CD4-positive, alpha-beta T cell (primary cell): ENCODE measurements around the gene SLPI. TPM values are rescaled to one million over a fixed set of nuclear protein-coding genes. Genes with fewer than 3 reads are reported as not detected.

Source experiments
- ATAC-seq: fragments of 200-7000 bp; cut with Tn5 transposase; one replicate; pipeline ENCODE4 v1.10.0; 2022; ENCODE audit warnings: mild to moderate bottlenecking; ENCODE audit not compliant: poor library complexity
- CTCF ChIA-PET: fragments of 350-600 bp; sonication (Branson Sonifier 250); formaldehyde crosslinking; loops from one replicate; lab custom pipeline; 2021; ENCODE audit warnings: antibody characterized with exemption, inconsistent platforms; lab: Charles Lee
- POLR2A ChIA-PET: fragments of 350-600 bp; sonication (Branson Sonifier 250); formaldehyde crosslinking; loops from one replicate; lab custom pipeline; 2021; ENCODE audit warnings: antibody characterized with exemption, inconsistent platforms; lab: Charles Lee
- DNase-seq, 14 experiments: peaks; one replicate each; pipeline ENCODE4 v3.0.0-alpha.2; 2013 to 2020; ENCODE audit warnings: mixed read lengths in 2 of 14
- H3K27ac ChIP-seq, 2 donors: one replicate each; pipeline versions ENCODE4 v1.5.1 to v1.7.0; 2013; ENCODE audit warnings: low read length in 2 of 2, low read depth in 1 of 2, mild to moderate bottlenecking in 1 of 2
- H3K27me3 ChIP-seq, 2 experiments: 1 replicate in 1 of 2; 2 replicates in 1 of 2; pipeline versions ENCODE4 v1.6.1 to v1.7.0; 2013; ENCODE audit warnings: low read length in 2 of 2, control low read depth in 1 of 2, mild to moderate bottlenecking in 1 of 2, moderate library complexity in 1 of 2; ENCODE audit not compliant: insufficient read depth in 2 of 2, control insufficient read depth in 1 of 2
- H3K36me3 ChIP-seq: one replicate; pipeline ENCODE4 v1.6.1; 2013; ENCODE audit warnings: low read length, control low read depth; ENCODE audit not compliant: insufficient read depth
- H3K4me1 ChIP-seq: one replicate; pipeline ENCODE4 v1.6.1; 2013; ENCODE audit warnings: low read length, control low read depth; ENCODE audit not compliant: insufficient read depth
- H3K4me3 ChIP-seq: one replicate; pipeline ENCODE4 v1.5.1; 2013; ENCODE audit warnings: mild to moderate bottlenecking, low read length, moderate library complexity
- H3K9me3 ChIP-seq, 2 experiments: 1 replicate in 1 of 2; 2 replicates in 1 of 2; pipeline versions ENCODE4 v1.6.1 to v1.7.0; 2013; ENCODE audit warnings: low read length in 2 of 2, mild to moderate bottlenecking in 2 of 2, control low read depth in 1 of 2, moderate library complexity in 1 of 2; ENCODE audit not compliant: control insufficient read depth in 1 of 2, insufficient read depth in 1 of 2
- H3K27ac Mint-ChIP-seq: one replicate; pipeline ENCODE4 v1.8.0; 2020; ENCODE audit warnings: mixed read lengths
- H3K27me3 Mint-ChIP-seq: one replicate; pipeline ENCODE4 v1.8.0; 2021; ENCODE audit warnings: mixed read lengths
- H3K36me3 Mint-ChIP-seq: one replicate; pipeline ENCODE4 v1.8.0; 2021; ENCODE audit warnings: low read depth, mixed read lengths
- H3K4me1 Mint-ChIP-seq: one replicate; pipeline ENCODE4 v1.8.0; 2021; ENCODE audit warnings: low read depth, mixed read lengths
- H3K4me3 Mint-ChIP-seq: one replicate; pipeline ENCODE4 v1.8.0; 2020; ENCODE audit warnings: mild to moderate bottlenecking, mixed read lengths
- H3K9me3 Mint-ChIP-seq: one replicate; pipeline ENCODE4 v1.8.0; 2020; ENCODE audit warnings: mixed read lengths
- intact Hi-C, 2 experiments: fragments of 100-400 bp; cut with DNase I in 1 of 2; cut with micrococcal nuclease in 1 of 2; formaldehyde crosslinking; loops; one replicate each; pipeline versions ENCODE4 v1.15.1 to v1.9.0; 2023 to 2025; cut with DNase I, micrococcal nuclease
- total RNA-seq, 174 experiments: library from RNA in 2 of 174; stranded (reverse) in 2 of 174; gene quantifications; one replicate each; pipeline ENCODE4 v1.2.3 and lab custom pipeline; 2021 to 2026
- TF ChIP-seq, protein P1 (sequence below): fragments of 200-600 bp; IDR thresholded peaks from one replicate; pipeline ENCODE4 v1.8.0; 2022; ENCODE audit warnings: antibody characterized with exemption, mild to moderate bottlenecking

SLPI gene
- total RNA-seq, 2 experiments from 2014 or later, result not detected

DNA sequence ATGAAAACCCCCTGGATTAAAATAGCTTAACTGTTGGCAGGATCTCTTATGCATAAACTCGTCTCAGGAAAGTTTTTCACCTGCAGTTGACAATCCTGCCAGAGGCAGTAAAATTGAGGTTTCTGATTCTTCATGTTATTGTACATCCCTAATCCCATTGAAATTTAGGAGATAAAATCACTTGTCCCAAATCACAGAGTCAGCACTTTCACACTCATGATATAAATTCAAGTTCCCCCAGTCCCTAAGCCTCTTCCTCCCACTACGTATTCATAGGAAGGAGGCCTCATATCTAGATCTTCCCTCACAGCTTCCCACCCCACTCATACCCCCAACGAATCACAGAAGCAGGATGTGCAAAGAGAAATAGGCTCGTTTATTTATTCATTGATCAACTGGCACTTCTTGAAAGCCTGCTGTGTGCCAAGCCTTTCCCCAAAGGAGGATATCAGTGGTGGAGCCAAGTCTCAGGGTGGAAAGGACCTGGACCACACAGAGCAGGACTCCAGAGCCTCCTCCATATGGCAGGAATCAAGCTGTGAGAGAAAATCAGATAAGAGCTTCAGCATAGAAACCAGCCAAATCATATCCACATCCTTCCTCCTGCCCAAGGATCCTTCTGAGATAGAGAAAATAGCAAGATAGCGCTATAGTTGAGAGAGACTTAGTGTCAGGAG is 2.3 kb downstream of the SLPI start:
- peaks cover 60% of the 10 kb centered on the region for H3K27me3 Mint-ChIP-seq
- no peak overlapping the region for H3K4me3 ChIP-seq
- H3K27ac Mint-ChIP-seq, result no peak overlapping the region
- H3K4me1 ChIP-seq, result no peaks in the 10 kb centered on the region
- H3K9me3 Mint-ChIP-seq, result no peaks in the 10 kb centered on the region
- intact Hi-C loops, result no loop called here
- H3K9me3 ChIP-seq, result no peaks in the 10 kb centered on the region
- no peaks in the 10 kb centered on the region for H3K36me3 Mint-ChIP-seq
- H3K4me3 Mint-ChIP-seq, result no peak overlapping the region
- POLR2A ChIA-PET, result interaction anchor here (0.7 kb wide), 1 partner anchor 258 kb away, joined by 3 read pairs; no protein-coding TSS in a partner anchor
- CTCF ChIA-PET, result no interaction called here
- DNase-seq (no peak), ATAC-seq (no peak)
- H3K27ac ChIP-seq, result no peak overlapping the region
- no peaks in the 10 kb centered on the region for H3K36me3 ChIP-seq
- H3K4me1 Mint-ChIP-seq, result no peaks in the 10 kb centered on the region
- H3K27me3 ChIP-seq, result peaks cover 8 to 42% of the 10 kb centered on the region in 2 experiments
- TF ChIP-seq, protein P1, sequence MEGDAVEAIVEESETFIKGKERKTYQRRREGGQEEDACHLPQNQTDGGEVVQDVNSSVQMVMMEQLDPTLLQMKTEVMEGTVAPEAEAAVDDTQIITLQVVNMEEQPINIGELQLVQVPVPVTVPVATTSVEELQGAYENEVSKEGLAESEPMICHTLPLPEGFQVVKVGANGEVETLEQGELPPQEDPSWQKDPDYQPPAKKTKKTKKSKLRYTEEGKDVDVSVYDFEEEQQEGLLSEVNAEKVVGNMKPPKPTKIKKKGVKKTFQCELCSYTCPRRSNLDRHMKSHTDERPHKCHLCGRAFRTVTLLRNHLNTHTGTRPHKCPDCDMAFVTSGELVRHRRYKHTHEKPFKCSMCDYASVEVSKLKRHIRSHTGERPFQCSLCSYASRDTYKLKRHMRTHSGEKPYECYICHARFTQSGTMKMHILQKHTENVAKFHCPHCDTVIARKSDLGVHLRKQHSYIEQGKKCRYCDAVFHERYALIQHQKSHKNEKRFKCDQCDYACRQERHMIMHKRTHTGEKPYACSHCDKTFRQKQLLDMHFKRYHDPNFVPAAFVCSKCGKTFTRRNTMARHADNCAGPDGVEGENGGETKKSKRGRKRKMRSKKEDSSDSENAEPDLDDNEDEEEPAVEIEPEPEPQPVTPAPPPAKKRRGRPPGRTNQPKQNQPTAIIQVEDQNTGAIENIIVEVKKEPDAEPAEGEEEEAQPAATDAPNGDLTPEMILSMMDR, result no peak

DNA sequence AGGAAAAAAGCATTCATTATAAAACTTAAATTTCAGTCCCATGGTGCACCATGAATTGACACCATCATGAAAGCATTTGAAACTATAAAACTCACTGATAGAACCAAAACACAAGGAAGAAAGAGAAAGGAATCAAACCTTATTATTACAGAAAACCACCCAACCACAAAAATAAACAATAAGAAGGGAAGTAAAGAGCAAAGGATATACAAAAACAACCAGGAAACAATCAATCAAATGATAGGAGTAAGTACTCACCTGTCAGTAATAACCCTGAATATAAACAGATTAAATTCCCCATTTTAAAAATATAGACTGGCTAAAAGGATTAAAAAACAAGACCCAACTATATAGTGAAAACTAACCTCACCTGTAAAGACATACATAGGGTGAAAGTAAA is 5.8 kb downstream of the SLPI start:
- no peak for DNase-seq
- H3K27me3 Mint-ChIP-seq, result peaks cover 77% of the 10 kb centered on the region
- POLR2A ChIA-PET, result no interaction called here
- no peaks in the 10 kb centered on the region for H3K36me3 Mint-ChIP-seq
- H3K4me3 Mint-ChIP-seq, result no peak overlapping the region
- H3K9me3 Mint-ChIP-seq, result no peaks in the 10 kb centered on the region
- no peak for ATAC-seq
- Histone ChIP-seq H3K36me3 (no peaks in the 10 kb centered on the region), H3K4me3 (no peak overlapping the region), H3K27me3 (peaks cover 14 to 54% of the 10 kb centered on the region in 2 experiments), H3K27ac (no peak overlapping the region), H3K9me3 (no peaks in the 10 kb centered on the region), H3K4me1 (no peaks in the 10 kb centered on the region)
- CTCF ChIA-PET, result no interaction called here
- TF ChIP-seq, protein P1, result no peak
- no peaks in the 10 kb centered on the region for H3K4me1 Mint-ChIP-seq
- intact Hi-C loops, result no loop called here
- H3K27ac Mint-ChIP-seq, result no peak overlapping the region

DNA sequence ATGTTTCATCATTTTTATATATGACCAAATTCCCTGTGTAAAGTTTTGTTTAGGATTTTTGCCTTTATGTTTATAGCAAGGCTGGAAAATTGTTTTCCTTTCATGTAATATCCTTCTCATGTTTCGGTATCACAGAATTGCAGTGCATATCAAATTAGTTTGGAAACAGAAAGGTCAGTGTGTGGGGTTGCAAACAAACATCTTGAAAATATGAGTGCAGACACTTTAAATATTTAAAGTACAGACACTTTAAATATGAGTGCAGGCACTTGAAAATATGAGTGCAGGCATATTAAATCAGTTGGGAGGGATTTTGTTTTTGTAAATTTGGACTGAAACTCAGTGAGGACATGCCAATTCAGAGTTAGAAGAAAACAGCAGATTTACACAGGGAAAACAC is 6.5 kb downstream of the SLPI start:
- CTCF ChIA-PET, result no interaction called here
- intact Hi-C loops, result no loop called here
- no peak overlapping the region for H3K4me3 Mint-ChIP-seq
- no peak for DNase-seq
- no peaks in the 10 kb centered on the region for H3K9me3 Mint-ChIP-seq
- H3K27me3 ChIP-seq, result peaks cover 8 to 54% of the 10 kb centered on the region in 2 experiments
- no peak overlapping the region for H3K4me3 ChIP-seq
- no peaks in the 10 kb centered on the region for H3K9me3 ChIP-seq
- peaks cover 80% of the 10 kb centered on the region for H3K27me3 Mint-ChIP-seq
- H3K27ac ChIP-seq, result no peak overlapping the region
- no peaks in the 10 kb centered on the region for H3K36me3 Mint-ChIP-seq
- TF ChIP-seq, protein P1, result no peak
- H3K4me1 Mint-ChIP-seq, result no peaks in the 10 kb centered on the region
- ATAC-seq, result no peak
- no peak overlapping the region for H3K27ac Mint-ChIP-seq
- H3K4me1 ChIP-seq, result no peaks in the 10 kb centered on the region
- POLR2A ChIA-PET, result no interaction called here
- no peaks in the 10 kb centered on the region for H3K36me3 ChIP-seq
